WTC11 (cell line): ENCODE measurements around the gene ZNF710. TPM values are rescaled to one million over a fixed set of nuclear protein-coding genes. Genes with fewer than 3 reads are reported as not detected.

Source experiments
- ATAC-seq: fragments of 200-7000 bp; cut with Tn5 transposase; 2 replicates; pipeline ENCODE4 v1.10.0; 2021; ENCODE audit warnings: mild to moderate bottlenecking, moderate library complexity
- CTCF ChIA-PET: fragments of 300-600 bp; sonication (Branson Sonifier 250); formaldehyde crosslinking; loops from one replicate; lab custom pipeline; 2021; ENCODE audit warnings: antibody characterized with exemption; lab: Charles Lee
- POLR2A ChIA-PET: fragments of 350-600 bp; sonication (Branson Sonifier 250); formaldehyde crosslinking; loops from one replicate; lab custom pipeline; 2021; ENCODE audit warnings: antibody characterized with exemption; lab: Charles Lee
- DNase-seq: peaks from one replicate; pipeline ENCODE4 v3.0.0; 2021; ENCODE audit warnings: low spot score
- H3K27ac Mint-ChIP-seq: 2 replicates; pipeline ENCODE4 v1.8.0; 2021; ENCODE audit warnings: mixed read lengths
- H3K27me3 Mint-ChIP-seq: 2 replicates; pipeline ENCODE4 v1.8.0; 2021; ENCODE audit warnings: low read depth, mild to moderate bottlenecking, moderate library complexity, mixed read lengths
- H3K36me3 Mint-ChIP-seq: 2 replicates; pipeline ENCODE4 v1.8.0; 2021; ENCODE audit warnings: mixed read lengths
- H3K4me1 Mint-ChIP-seq: 2 replicates; pipeline ENCODE4 v1.8.0; 2022; ENCODE audit warnings: mixed read lengths
- H3K4me3 Mint-ChIP-seq: 2 replicates; pipeline ENCODE4 v1.8.0; 2021; ENCODE audit warnings: mild to moderate bottlenecking, moderate library complexity, mixed read lengths
- H3K9me3 Mint-ChIP-seq: 2 replicates; pipeline ENCODE4 v1.8.0; 2021; ENCODE audit warnings: mixed read lengths
- ATF6 ChIP-seq: sonication (generic); formaldehyde crosslinking; IDR thresholded peaks from 2 replicates; pipeline ENCODE4 v1.8.1; 2023; ENCODE audit warnings: mild to moderate bottlenecking, missing genetic modification reagents
- CBFB ChIP-seq: sonication (generic); formaldehyde crosslinking; IDR thresholded peaks from 2 replicates; pipeline ENCODE4 v1.8.1; 2022; ENCODE audit warnings: mild to moderate bottlenecking, low read depth, missing genetic modification reagents
- E2F1 ChIP-seq: sonication (generic); formaldehyde crosslinking; IDR thresholded peaks from 2 replicates; pipeline ENCODE4 v1.8.0; 2022; ENCODE audit warnings: mild to moderate bottlenecking, missing genetic modification reagents
- ELF4 ChIP-seq: sonication (generic); formaldehyde crosslinking; IDR thresholded peaks from 2 replicates; pipeline ENCODE4 v1.8.1; 2022; ENCODE audit warnings: low read depth, mild to moderate bottlenecking, moderate library complexity, missing genetic modification reagents
- ERG ChIP-seq: fragments of 250-450 bp; sonication (Bioruptor Pico); IDR thresholded peaks from 2 replicates; pipeline ENCODE4 v1.8.0; 2021; ENCODE audit warnings: mild to moderate bottlenecking
- FOXK1 ChIP-seq: sonication (generic); formaldehyde crosslinking; IDR thresholded peaks from 2 replicates; pipeline ENCODE4 v1.8.0; 2022; ENCODE audit warnings: mild to moderate bottlenecking, moderate library complexity, missing genetic modification reagents
- GRHL2 ChIP-seq: fragments of 250-450 bp; sonication (Bioruptor Pico); IDR thresholded peaks from 2 replicates; pipeline ENCODE4 v1.8.0; 2022; ENCODE audit warnings: mild to moderate bottlenecking, moderate library complexity; ENCODE audit not compliant: insufficient replicate concordance, severe bottlenecking
- MAX ChIP-seq: sonication (generic); formaldehyde crosslinking; IDR thresholded peaks from 2 replicates; pipeline ENCODE4 v1.8.0; 2022; ENCODE audit warnings: mild to moderate bottlenecking, missing genetic modification reagents
- MYBL2 ChIP-seq: sonication (generic); formaldehyde crosslinking; IDR thresholded peaks from 2 replicates; pipeline ENCODE4 v1.8.1; 2023; ENCODE audit warnings: mild to moderate bottlenecking, moderate library complexity, missing genetic modification reagents
- NFYB ChIP-seq: sonication (generic); formaldehyde crosslinking; conservative IDR thresholded peaks from 2 replicates; pipeline ENCODE4 v1.8.0; 2022; ENCODE audit warnings: low read depth, missing genetic modification reagents
- NR2C2 ChIP-seq: sonication (generic); formaldehyde crosslinking; IDR thresholded peaks from 2 replicates; pipeline ENCODE4 v1.8.0; 2022; ENCODE audit warnings: mild to moderate bottlenecking, missing genetic modification reagents
- PRRX2 ChIP-seq: fragments of 250-450 bp; sonication (Bioruptor Pico); IDR thresholded peaks from 2 replicates; pipeline ENCODE4 v1.8.0; 2021; ENCODE audit warnings: mild to moderate bottlenecking
- SMAD3 ChIP-seq: sonication (generic); formaldehyde crosslinking; IDR thresholded peaks from 2 replicates; pipeline ENCODE4 v1.8.0; 2022; ENCODE audit warnings: missing genetic modification reagents, mild to moderate bottlenecking, borderline replicate concordance
- TP53 ChIP-seq: sonication (generic); formaldehyde crosslinking; IDR thresholded peaks from 2 replicates; pipeline ENCODE4 v1.8.1; 2023; ENCODE audit warnings: mild to moderate bottlenecking, missing genetic modification reagents
- ZNF263 ChIP-seq: sonication (generic); formaldehyde crosslinking; IDR thresholded peaks from 2 replicates; pipeline ENCODE4 v1.8.1; 2022; ENCODE audit warnings: low read depth, mild to moderate bottlenecking, moderate library complexity, missing genetic modification reagents
- ZNF281 ChIP-seq: sonication (generic); formaldehyde crosslinking; IDR thresholded peaks from 2 replicates; pipeline ENCODE4 v1.8.0; 2023; ENCODE audit warnings: mild to moderate bottlenecking, missing genetic modification reagents
- ZNF532 ChIP-seq: fragments of 250-450 bp; sonication (Bioruptor Pico); IDR thresholded peaks from 2 replicates; pipeline ENCODE4 v1.9.0; 2021; ENCODE audit warnings: mild to moderate bottlenecking, borderline replicate concordance
- ZNF671 ChIP-seq: fragments of 250-450 bp; sonication (Bioruptor Pico); IDR thresholded peaks from 2 replicates; pipeline ENCODE4 v1.8.0; 2021; ENCODE audit warnings: mild to moderate bottlenecking
- total RNA-seq: library from RNA; stranded (reverse); gene quantifications from 3 replicates; pipeline ENCODE4 v1.2.3, GENCODE V29; 2021

Gene ZNF710
- total RNA-seq, 1 experiment from 2014 or later = 25.9 TPM

GRCh38 chr15:90074916-90075315 lies 73.8 kb downstream of the ZNF710 start (continued):
- TF ChIP-seq FOXK1 (CRISPR knock-in tag) = no peak

- ATAC-seq (peak; percentile 61), DNase-seq (peak; percentile 46)
- Mint-ChIP-seq H3K27me3 (no peaks in the 10 kb centered on the region), H3K36me3 (peaks cover 16% of the 10 kb centered on the region), H3K27ac (peak overlapping the region; percentile 97), H3K4me3 (peak overlapping the region; percentile 5; the same call in 1 of the 2 replicates), H3K4me1 (peaks cover 14% of the 10 kb centered on the region)
- ChIA-PET POLR2A (interaction anchor here (0.5 to 1.1 kb wide), 5 partner anchors 13 to 91 kb away, joined by 3 to 5 read pairs (median 3); no protein-coding TSS in a partner anchor), CTCF (interaction anchor here (0.7 to 3.2 kb wide), 17 partner anchors 11 to 315 kb away, joined by 3 to 25 read pairs (median 4); partner anchors contain the start of gene AP3S2)
- TF ChIP-seq ZNF281 (CRISPR knock-in tag) (no peak), MAX (CRISPR knock-in tag) (no peak), ATF6 (no peak), GRHL2 (CRISPR knock-in tag) (no peak), NR2C2 (CRISPR knock-in tag) (no peak), SMAD3 (no peak), MYBL2 (no peak), TP53 (no peak), NFYB (no peak), ELF4 (no peak), ERG (CRISPR knock-in tag) (no peak), ZNF263 (CRISPR knock-in tag) (no peak), CBFB (CRISPR knock-in tag) (no peak), PRRX2 (CRISPR knock-in tag) (no peak), ZNF671 (CRISPR knock-in tag) (no peak), E2F1 (CRISPR knock-in tag) (no peak), ZNF532 (CRISPR knock-in tag) (no peak)
- TF ChIP-seq, all 79 proteins: peak for 0
- H3K9me3 Mint-ChIP-seq = no peaks in the 10 kb centered on the region
These were observed 74.5 kb downstream of the ZNF710 start for GRCh38 chr15:90075420-90076289.
